HG03196 (cell line): ENCODE measurements around the gene ITM2C.

Experiments
- ATAC-seq: cut with Tn5 transposase; IDR thresholded peaks from one replicate; pipeline ENCODE4 v1.9.1; 2021; ENCODE audit not compliant: unreplicated experiment

The ITM2C gene

DNA sequence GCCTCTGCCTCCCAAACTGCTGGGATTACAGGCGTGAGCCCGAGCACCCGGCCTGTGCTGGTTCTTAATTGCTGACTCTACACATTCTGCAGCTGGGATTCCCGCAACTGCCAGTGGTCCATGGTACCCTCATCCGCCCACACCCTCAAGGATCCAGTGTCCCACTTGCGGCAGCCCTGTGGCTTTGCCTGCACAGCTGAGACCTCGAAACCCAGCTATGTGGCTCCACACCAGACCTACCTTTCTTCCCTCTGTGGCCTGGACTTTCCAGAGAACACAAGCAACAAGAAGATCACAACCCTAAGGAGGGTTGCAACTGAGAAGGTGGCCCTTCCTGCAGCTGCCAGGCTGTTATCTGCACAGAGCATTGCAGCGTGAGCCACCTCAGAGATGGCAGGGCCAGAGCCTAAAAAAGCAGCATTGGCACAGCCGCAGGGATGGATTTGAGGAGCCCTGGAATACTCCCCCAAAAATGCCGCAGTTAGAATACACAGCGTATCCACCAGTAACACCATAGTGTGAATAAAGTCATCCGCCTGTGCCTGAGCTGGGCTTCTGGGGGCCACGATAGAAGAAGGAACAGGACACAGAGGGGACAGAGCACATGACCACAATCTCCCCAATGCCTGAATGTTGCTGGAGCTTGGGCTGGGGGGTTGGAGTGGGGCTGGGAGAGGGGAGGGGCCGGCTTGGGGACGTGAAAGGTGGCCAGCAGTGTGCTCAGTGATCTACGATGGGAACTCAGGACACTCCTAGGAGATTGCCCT lies 58.4 kb downstream of the ITM2C start:
- no peak for ATAC-seq

DNA sequence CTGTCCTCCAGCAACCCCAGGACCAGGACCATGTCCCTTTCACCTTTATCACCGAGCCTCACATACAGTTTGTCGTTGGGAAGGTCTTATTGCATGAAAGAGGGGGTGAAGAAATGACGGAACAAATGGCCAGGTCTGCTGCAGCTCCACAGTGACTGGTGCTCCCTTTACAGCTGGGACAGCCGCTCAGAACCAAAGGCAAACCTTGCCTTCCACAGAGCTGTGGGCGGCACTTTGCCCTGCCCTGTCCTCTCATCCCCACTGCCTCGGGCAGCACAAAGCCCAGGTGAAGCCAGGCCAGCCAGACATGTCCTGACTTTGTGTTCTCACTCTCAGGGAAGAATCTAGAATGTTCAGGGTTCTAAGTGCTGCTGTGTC lies 59.3 kb downstream of the ITM2C start:
- no peak for ATAC-seq

DNA sequence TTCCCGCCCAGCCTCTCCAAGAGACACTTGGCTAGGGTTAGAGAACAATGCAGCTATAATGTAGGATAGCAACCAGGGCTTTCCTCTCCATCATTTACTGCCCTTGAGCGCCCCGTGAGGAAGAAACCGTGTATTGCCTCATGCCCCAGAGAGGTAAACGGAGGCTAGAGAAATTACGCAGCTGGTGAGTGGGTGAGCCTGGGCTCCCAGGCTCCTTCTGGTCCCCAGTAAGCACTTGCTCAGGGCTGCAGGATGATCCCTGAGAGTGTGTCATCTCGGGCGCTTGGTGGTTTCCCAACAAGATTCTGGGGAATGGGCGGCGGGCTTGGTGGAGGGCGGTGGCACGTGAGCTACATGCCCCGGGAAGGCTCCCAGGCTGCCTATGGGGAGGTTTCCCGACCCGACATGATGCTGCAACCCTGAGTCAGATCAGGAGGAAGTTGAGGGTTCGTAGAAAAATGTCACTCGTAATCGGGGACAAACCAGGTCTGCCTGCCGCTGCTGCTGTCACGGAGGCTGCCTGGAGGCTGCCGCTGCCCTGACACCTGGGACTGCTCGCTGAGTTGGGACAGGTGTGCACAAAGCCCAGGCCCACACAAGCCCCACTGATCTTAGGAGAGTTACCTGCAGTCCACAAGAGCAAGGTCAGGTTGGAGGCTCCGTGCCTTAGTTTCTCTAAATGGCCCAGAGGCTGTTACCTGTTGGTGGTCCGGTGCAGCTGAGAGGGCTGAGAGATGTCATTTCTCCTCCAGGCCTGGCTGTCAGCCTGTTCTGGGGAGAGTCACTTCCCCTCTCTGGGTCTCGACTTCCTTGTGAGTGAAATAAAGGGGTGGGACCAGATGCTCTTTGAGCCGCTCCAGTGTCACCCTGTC lies 60.0 kb downstream of the ITM2C start, which contains the start of gene GPR55:
GPR55 (minus strand) TSS at position 773 of the 872 bp plus-strand sequence. CDS start 14,280 bp downstream, outside the sequence.
- peak; percentile 26 for ATAC-seq

GRCh38 chr2:230925443-230925878 lies 60.7 kb downstream of the ITM2C start:
- ATAC-seq = peak; percentile 17

DNA sequence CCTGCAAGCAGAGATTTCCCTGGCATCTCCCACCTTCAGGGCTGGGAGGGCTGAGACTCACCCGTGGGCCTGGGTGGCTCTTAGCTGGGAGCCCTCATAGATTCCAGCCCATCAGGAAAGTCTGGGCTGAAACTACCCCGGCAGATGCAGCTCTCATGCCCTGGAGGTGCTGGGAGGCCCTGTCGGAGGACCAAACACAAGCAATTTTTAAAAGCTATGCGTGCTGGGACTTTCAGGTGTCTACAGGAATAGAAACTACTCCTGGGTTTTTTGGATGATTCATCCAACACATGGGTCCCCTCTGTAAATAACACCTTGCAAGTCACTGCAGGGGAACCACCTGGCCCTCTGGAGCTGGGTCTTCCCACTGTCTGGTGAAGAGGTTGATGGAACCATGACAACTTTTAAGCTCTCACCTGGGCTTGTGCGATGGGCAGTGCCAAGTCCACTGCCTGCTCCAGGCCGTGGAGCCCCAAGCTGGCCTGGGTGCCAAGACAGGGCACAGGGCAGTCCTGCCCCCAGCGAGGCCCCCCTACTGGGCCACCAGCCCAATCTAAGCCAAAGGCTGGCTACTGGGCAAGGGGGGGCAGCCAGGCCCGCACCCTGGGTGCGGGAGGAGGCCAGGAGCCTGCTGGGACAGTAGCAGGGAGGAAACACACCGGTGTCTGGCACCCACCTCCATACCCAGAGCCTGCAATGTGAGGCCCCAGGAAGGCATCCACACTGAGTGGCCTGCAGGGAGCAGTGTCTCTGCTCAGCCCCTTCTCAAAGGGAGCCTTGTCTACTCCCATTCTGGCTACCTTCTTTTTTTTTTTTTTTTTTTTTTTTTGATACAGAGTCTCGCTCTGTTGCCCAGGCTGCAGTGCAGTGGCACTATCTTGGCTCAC lies 61.4 kb downstream of the ITM2C start:
- peak; percentile 33 for ATAC-seq

DNA sequence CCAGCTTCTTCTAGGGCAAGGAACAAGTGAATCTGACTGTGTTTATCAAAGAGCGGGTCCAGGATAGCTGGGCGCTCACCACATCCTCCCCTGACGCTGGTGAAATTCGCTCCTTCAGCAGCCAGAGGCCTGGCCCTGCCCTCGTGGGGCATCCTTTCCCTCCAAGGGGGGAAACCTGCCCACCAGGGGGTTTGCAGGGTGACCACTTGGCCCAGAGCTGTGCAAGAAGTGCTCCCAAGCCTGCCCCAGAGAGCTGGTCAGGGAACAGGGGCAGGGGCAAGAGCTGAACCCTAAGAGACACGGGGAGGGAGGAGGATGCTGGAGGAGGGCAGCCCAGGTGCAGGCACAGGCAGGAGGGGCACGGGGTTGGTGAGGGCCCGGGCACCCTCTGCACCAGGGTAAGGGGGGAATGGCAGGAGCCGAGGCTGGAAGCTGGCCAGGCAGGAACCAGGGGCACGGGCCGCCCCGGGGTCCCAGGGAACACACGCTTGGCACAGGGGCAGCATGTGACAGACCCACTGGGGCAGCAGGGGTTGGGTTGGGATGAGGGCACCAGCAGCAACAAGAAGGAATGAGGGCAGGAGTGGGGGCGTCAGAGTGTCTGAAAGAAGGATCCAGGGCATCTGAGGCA lies 63.1 kb downstream of the ITM2C start:
- ATAC-seq = no peak
